ENCODE data around the gene LYZL4.

DNA sequence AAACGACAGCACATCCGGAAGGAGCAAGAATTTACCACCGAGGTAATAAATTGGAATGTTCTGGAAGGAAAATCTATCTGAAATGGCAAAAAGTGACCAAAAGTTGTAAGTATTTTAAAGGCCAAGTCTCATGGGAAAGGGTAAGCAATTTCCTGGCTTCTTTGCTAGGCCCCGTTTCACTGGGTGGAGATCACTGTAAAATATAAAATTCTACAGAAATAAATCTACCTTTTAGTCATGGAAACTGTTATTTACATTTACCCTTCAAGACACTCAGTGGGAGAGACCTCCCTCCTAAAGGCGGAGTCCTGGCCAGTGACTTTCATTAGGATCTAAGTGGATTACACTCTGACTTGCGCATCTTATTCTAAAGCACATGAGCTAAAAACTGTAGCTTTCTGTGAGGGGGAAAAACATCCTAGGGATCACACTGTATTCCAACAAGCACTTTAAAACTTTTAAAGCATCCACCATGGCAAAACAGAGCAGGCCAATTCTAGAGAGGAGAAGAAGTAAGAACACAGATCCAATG, 28.8 kb downstream of the LYZL4 start:
- TF ChIP-seq, protein P1, sequence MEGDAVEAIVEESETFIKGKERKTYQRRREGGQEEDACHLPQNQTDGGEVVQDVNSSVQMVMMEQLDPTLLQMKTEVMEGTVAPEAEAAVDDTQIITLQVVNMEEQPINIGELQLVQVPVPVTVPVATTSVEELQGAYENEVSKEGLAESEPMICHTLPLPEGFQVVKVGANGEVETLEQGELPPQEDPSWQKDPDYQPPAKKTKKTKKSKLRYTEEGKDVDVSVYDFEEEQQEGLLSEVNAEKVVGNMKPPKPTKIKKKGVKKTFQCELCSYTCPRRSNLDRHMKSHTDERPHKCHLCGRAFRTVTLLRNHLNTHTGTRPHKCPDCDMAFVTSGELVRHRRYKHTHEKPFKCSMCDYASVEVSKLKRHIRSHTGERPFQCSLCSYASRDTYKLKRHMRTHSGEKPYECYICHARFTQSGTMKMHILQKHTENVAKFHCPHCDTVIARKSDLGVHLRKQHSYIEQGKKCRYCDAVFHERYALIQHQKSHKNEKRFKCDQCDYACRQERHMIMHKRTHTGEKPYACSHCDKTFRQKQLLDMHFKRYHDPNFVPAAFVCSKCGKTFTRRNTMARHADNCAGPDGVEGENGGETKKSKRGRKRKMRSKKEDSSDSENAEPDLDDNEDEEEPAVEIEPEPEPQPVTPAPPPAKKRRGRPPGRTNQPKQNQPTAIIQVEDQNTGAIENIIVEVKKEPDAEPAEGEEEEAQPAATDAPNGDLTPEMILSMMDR (IDR thresholded peaks at IDR 0.05; ENCODE audit: insufficient read depth, low read length): no peak
- TF ChIP-seq, protein P2, sequence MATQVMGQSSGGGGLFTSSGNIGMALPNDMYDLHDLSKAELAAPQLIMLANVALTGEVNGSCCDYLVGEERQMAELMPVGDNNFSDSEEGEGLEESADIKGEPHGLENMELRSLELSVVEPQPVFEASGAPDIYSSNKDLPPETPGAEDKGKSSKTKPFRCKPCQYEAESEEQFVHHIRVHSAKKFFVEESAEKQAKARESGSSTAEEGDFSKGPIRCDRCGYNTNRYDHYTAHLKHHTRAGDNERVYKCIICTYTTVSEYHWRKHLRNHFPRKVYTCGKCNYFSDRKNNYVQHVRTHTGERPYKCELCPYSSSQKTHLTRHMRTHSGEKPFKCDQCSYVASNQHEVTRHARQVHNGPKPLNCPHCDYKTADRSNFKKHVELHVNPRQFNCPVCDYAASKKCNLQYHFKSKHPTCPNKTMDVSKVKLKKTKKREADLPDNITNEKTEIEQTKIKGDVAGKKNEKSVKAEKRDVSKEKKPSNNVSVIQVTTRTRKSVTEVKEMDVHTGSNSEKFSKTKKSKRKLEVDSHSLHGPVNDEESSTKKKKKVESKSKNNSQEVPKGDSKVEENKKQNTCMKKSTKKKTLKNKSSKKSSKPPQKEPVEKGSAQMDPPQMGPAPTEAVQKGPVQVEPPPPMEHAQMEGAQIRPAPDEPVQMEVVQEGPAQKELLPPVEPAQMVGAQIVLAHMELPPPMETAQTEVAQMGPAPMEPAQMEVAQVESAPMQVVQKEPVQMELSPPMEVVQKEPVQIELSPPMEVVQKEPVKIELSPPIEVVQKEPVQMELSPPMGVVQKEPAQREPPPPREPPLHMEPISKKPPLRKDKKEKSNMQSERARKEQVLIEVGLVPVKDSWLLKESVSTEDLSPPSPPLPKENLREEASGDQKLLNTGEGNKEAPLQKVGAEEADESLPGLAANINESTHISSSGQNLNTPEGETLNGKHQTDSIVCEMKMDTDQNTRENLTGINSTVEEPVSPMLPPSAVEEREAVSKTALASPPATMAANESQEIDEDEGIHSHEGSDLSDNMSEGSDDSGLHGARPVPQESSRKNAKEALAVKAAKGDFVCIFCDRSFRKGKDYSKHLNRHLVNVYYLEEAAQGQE (IDR thresholded peaks at IDR 0.05; ENCODE audit: insufficient replicate concordance, low read depth): no peak
- TF ChIP-seq POLR2AphosphoS5 (IDR thresholded peaks at IDR 0.05; ENCODE audit: low read depth) (no peak), SPI1 (IDR thresholded peaks at IDR 0.05; ENCODE audit: borderline replicate concordance, low read depth) (no peak), GABPA (IDR thresholded peaks at IDR 0.05; ENCODE audit: low read depth) (no peak)
